Measurements from ENCODE around the gene ADCY9. TPM values are rescaled to one million over a fixed set of nuclear protein-coding genes. Genes with fewer than 3 reads are reported as not detected.

The ADCY9 gene
- total RNA-seq, 1 experiment from 2014 or later = 9.8 TPM

DNA sequence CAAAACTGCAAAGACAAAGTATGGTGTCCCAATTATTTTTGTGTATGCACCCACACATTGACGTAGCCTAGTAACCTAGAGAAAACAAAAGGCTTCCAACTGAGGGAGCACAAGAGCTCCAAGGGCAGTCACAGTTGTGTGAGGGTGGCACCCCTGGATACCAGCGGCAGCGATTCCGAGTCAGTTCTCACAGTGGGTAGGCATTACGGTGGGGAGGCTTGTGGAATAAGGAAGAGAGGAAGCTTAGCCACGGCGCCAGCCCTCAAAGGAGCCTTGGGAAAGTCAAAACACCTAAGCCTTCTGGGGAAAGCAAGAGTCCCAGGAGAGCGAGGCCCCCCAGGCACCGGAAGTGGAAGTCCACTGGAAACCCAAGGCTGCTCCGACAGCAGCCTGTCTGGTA is 31.0 kb upstream of the ADCY9 start:
- no peaks in the 10 kb centered on the region for H3K79me2 ChIP-seq (ENCODE audit: insufficient read depth, low read length)
- TF ChIP-seq ZFX (IDR thresholded peaks at IDR 0.05) = no peak
- TF ChIP-seq SIN3A (IDR thresholded peaks at IDR 0.05; ENCODE audit: low read depth) = no peak
- TF ChIP-seq JUND (IDR thresholded peaks at IDR 0.05) = no peak
- TF ChIP-seq, protein P1, sequence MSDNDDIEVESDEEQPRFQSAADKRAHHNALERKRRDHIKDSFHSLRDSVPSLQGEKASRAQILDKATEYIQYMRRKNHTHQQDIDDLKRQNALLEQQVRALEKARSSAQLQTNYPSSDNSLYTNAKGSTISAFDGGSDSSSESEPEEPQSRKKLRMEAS (IDR thresholded peaks at IDR 0.05) = no peak
- TF ChIP-seq, protein P2, sequence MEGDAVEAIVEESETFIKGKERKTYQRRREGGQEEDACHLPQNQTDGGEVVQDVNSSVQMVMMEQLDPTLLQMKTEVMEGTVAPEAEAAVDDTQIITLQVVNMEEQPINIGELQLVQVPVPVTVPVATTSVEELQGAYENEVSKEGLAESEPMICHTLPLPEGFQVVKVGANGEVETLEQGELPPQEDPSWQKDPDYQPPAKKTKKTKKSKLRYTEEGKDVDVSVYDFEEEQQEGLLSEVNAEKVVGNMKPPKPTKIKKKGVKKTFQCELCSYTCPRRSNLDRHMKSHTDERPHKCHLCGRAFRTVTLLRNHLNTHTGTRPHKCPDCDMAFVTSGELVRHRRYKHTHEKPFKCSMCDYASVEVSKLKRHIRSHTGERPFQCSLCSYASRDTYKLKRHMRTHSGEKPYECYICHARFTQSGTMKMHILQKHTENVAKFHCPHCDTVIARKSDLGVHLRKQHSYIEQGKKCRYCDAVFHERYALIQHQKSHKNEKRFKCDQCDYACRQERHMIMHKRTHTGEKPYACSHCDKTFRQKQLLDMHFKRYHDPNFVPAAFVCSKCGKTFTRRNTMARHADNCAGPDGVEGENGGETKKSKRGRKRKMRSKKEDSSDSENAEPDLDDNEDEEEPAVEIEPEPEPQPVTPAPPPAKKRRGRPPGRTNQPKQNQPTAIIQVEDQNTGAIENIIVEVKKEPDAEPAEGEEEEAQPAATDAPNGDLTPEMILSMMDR (IDR thresholded peaks at IDR 0.05 in 2 of 3, conservative IDR thresholded peaks at IDR 0.05 in 1 of 3; ENCODE audit: borderline replicate concordance in 1 of 3, insufficient read depth in 1 of 3, low read depth in 2 of 3, low read length in 2 of 3) = no peak
- TF ChIP-seq, protein P3, sequence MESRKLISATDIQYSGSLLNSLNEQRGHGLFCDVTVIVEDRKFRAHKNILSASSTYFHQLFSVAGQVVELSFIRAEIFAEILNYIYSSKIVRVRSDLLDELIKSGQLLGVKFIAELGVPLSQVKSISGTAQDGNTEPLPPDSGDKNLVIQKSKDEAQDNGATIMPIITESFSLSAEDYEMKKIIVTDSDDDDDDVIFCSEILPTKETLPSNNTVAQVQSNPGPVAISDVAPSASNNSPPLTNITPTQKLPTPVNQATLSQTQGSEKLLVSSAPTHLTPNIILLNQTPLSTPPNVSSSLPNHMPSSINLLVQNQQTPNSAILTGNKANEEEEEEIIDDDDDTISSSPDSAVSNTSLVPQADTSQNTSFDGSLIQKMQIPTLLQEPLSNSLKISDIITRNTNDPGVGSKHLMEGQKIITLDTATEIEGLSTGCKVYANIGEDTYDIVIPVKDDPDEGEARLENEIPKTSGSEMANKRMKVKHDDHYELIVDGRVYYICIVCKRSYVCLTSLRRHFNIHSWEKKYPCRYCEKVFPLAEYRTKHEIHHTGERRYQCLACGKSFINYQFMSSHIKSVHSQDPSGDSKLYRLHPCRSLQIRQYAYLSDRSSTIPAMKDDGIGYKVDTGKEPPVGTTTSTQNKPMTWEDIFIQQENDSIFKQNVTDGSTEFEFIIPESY (IDR thresholded peaks at IDR 0.05; ENCODE audit: extremely low read depth, insufficient replicate concordance, low read length) = no peak
- no peak for TF ChIP-seq YY1 (IDR thresholded peaks at IDR 0.05; ENCODE audit: extremely low read depth, insufficient replicate concordance, low read depth, low read length)
- TF ChIP-seq ELF1 (IDR thresholded peaks at IDR 0.05; ENCODE audit: borderline replicate concordance, low read depth) = no peak
- TF ChIP-seq EZH2 (IDR thresholded peaks at IDR 0.05) = no peak
- no peak for TF ChIP-seq SRF (IDR thresholded peaks at IDR 0.05; ENCODE audit: low read depth)
- TF ChIP-seq FOSL1 (IDR thresholded peaks at IDR 0.05; ENCODE audit: low read depth) = no peak
- TF ChIP-seq, protein P4, sequence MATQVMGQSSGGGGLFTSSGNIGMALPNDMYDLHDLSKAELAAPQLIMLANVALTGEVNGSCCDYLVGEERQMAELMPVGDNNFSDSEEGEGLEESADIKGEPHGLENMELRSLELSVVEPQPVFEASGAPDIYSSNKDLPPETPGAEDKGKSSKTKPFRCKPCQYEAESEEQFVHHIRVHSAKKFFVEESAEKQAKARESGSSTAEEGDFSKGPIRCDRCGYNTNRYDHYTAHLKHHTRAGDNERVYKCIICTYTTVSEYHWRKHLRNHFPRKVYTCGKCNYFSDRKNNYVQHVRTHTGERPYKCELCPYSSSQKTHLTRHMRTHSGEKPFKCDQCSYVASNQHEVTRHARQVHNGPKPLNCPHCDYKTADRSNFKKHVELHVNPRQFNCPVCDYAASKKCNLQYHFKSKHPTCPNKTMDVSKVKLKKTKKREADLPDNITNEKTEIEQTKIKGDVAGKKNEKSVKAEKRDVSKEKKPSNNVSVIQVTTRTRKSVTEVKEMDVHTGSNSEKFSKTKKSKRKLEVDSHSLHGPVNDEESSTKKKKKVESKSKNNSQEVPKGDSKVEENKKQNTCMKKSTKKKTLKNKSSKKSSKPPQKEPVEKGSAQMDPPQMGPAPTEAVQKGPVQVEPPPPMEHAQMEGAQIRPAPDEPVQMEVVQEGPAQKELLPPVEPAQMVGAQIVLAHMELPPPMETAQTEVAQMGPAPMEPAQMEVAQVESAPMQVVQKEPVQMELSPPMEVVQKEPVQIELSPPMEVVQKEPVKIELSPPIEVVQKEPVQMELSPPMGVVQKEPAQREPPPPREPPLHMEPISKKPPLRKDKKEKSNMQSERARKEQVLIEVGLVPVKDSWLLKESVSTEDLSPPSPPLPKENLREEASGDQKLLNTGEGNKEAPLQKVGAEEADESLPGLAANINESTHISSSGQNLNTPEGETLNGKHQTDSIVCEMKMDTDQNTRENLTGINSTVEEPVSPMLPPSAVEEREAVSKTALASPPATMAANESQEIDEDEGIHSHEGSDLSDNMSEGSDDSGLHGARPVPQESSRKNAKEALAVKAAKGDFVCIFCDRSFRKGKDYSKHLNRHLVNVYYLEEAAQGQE (IDR thresholded peaks at IDR 0.05; ENCODE audit: low read depth) = no peak
- POLR2A ChIA-PET = no interaction called here

More for the DNA sequence above, 31.0 kb upstream of the ADCY9 start:
- H3K4me2 ChIP-seq (ENCODE audit: low read length) = no peak overlapping the region
- H3K4me3 ChIP-seq (replicated peaks in 1 of 2; ENCODE audit: low read depth in 1 of 2, low read length in 2 of 2) = no peak overlapping the region
- H3K9me3 ChIP-seq (ENCODE audit: control insufficient read depth in 1 of 2, insufficient read depth in 1 of 2, low read depth in 1 of 2, low read length in 2 of 2) = no peaks in the 10 kb centered on the region
- no peaks in the 10 kb centered on the region for H4K20me1 ChIP-seq (ENCODE audit: insufficient read depth)
- ChIA-PET CTCF (no interaction called here), RAD21 (ENCODE audit: low non-redundant PET in 1 of 2, low total read pairs in 2 of 2, uncharacterized antibody in 2 of 2, unreplicated experiment in 2 of 2) (no interaction called here)
- H3K36me3 ChIP-seq (ENCODE audit: control insufficient read depth in 1 of 2, insufficient read depth in 2 of 2, low read length in 2 of 2) = no peaks in the 10 kb centered on the region
- H3K4me1 ChIP-seq (ENCODE audit: control insufficient read depth in 1 of 2, insufficient read depth in 2 of 2, low read length in 2 of 2) = no peaks in the 10 kb centered on the region
- H3K27me3 ChIP-seq (ENCODE audit: insufficient read depth, low read length) = no peaks in the 10 kb centered on the region
- H2AFZ ChIP-seq (ENCODE audit: low read depth, low read length, poor library complexity, severe bottlenecking) = no peak overlapping the region
- intact Hi-C loops (cut with micrococcal nuclease) = no loop called here
- no peak overlapping the region for H3K9ac ChIP-seq (ENCODE audit: low read length)
- ATAC-seq (no peak), DNase-seq (ENCODE audit: low read depth, low spot score) (no peak)
- no TSS peak for BruUV-seq (replicated peaks)
- no peaks in the 10 kb centered on the region for H3K9me2 ChIP-seq (ENCODE audit: insufficient read depth)
- no peak overlapping the region for H3K27ac ChIP-seq (ENCODE audit: low read depth, low read length)

Data from HCT116 (cell line).